Medulla oblongata (tissue), 1 donor: ENCODE data around the gene SULF2.

Experiments
- DNase-seq: peaks from one replicate; pipeline ENCODE4 v3.0.0-alpha.2; 2015; ENCODE audit errors: extremely low spot score

SULF2 gene

DNA sequence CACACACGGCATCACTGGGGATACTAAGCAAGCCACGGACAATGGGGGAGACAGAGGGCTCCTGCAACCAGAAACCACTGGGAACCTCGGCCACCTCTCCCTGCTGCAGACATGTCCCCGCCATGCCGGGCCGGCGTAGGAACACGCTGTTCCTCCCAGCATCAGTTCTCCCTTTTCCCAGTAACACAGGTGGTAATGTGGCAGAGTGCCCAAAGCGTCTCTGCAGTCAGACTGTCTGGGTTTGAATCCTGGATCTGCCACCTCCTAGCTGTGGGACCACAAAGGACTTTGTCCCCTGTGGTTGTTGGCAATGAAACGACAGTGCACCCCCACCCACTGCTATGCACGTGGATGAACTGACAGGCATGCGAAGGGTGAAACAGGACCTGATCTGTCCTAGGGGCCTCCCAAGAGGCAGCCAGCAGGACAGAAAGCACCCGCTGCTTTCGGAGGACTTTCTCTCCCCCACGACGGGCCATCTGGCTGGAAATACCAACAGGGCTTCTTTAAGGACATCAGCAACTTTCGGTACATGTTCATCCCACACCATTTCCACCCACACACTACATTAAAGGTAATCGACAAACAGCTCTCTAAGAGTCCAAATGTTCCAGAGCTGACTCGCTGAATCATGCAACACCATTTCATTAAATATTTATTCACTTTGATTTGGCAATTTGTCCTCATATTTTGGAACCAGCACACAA is 74.1 kb downstream of the SULF2 start:
- DNase-seq: no peak

DNA sequence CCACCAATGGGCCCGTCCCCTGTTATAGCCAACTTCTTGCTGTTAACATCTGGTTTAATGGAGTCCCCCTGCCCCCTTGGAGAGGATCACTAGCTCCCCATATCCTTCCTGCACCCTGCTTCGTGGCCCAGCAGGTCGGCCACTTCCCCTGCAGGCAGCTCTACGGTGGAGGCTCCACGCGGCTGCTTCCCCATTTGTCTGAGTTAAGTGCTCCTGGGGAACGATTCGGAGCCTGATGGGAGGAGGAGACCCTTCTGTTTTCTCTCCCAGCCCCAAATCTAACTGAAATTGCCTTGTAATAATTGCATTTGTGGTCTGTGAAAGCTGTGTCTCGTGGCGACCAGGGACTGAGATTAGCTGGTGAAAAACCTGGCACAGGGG is 74.6 kb downstream of the SULF2 start:
- DNase-seq: no peak

DNA sequence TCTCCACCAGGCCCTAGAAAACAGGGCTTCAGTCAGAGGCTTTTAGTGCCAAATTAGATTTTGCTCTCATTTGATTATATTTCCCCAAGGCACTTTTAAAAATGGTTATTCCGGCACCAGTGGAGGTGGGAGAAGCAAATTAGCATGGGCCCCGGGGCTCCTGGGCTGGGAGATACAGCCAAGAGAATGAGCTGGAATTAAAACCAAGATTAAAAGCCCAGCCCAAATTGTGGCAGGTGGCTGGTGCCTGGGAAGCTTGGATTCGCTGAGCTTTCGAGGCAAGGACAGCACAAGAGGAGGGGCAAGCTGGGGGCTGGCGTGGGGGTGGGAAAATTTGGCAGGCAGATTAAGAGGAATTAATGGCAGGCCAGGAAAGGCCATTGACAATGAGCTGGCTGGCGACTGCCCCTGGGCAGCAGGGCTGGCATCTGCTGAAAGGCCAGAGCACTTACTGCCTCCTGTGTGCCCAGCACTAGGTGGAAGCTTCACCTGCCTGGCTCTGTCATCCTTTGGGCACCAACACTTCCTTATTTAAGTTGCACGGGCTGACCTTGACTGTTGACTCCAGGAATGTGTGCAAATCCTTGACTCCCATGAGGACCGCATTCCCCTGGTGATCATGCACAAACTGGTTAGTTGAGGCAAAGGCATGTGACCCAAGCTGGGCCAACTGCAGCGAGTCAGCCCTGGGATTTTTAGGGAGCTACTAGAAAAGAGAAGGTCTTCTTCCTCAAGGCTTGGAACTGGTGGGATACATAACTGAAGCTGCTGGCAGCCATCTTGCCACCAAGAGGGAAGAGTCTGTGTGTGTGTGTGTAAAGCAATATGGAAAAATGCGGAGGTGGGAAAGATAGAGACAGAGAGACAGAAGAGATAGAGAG is 76.1 kb downstream of the SULF2 start:
- DNase-seq: no peak

DNA sequence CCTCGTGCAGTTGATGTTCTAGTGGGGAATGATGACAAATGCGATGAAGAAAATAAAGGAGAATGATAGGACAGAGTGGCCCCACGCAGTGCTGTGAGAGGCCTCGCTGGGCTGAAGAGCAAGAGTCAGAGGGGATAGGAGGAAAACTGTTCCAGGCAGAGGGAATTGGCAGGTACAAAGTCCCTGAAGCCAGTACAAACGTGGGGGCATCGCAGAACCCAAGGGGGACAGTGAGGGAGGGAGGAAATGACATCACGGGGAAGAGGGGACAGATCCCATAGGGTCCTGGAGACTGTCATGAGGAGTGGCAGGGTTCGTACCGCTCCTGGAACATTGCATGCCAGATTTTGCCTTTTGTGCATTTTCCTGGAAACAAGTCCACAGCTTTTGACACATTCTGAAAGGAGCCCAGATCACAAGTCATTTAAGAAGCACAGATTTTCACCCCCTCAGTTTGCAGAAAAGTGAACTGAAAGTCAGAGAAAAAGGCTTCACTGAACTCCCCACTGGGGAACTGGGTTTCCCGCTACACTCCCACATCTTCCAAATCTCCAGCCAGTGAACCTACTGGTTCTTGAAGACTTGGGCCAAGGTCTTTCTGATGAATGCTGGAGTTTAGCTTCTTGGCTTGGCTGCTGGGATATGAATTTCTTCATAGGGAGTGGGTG is 77.0 kb downstream of the SULF2 start:
- DNase-seq: peak; percentile 51

DNA sequence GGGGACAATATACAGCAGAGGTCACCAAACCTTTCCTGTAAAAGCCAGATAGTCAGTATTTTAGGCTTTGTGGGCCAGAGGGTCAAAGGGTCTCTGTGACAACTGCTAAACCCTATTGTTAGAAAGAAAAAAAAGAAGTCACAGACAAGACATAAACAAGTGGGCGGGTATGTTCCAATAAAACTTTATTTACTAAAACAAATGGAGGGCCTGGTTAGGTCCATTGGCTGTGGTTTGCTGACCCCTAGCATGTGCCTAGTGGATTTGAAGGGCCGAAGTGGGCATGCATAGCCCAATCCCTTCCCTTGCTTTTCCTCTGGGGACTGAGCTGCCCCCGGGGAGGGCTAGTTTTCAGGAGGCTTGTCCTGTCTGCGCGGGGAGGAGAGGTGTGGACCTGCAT is 78.9 kb downstream of the SULF2 start:
- DNase-seq: no peak

DNA sequence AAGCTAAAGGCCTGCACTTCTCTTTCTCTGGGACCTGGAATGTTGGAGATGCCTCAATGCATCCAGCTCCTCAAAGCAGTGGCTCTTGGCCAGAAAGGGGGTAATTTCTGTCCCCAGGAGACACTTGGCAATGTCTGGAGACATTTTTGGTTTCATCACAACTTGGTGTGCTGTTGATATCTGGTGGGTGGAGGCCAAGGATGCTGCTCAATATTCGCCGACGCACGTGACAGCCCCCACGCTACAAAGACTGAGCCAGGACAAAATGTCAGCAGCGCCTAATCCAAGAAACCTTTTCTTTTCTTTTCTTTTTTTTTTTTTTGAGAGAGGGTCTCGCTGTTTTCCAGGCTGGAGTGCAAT is 79.8 kb downstream of the SULF2 start:
- DNase-seq: no peak

DNA sequence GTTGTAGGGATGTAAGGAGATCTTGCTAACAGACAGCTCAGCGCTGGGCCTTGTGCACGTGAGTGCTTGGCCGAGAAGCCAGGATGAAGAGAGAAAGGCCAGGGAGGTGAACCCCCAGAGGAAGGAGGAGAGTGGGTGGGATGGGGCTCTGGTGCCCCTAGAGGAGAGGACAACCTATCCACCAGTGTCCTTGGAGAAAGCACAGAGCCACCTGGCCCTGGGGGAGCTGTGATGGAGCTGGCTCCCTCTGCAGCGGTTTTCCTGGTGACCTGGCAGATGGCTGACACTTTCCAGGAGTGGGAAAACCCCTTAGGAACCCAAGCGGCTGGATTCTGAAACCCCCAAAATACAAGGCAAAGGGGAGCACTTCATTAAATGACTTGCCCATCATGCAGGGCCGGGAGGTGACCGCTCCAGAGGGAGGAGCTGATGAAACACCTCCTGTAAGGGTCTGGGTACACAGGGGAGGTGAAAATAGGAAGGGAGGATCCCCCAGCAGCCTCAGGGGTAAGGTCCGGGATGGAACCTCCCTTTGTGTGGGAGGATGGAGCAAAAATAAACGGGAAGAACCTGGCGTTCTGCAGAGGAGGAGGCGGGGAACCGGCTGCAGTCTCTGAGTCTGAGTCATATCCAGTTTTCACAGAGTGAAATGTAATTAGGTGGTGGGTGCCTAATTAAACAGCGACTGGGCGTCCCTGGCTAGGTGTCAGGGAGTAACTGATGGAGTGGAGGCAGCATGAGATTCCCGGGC is 80.4 kb downstream of the SULF2 start:
- no peak for DNase-seq

DNA sequence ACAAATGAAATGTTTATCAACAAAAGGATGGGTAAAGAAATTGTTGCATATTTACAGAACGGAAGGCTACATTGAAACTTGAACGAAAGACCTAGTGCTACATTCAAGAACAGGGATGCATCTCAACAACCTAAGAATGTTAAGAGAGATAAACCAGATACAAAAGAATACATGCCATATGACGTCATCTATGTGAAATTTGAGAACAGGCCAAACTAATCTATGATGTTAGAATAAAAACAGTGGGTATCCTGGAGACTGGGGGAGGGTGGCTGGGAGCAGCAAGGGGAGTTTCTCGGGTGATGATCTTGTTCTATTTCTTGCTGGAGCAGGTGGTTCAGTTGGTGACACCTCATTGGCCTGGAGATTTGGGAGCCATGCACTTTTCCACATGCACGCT is 81.5 kb downstream of the SULF2 start:
- no peak for DNase-seq

DNA sequence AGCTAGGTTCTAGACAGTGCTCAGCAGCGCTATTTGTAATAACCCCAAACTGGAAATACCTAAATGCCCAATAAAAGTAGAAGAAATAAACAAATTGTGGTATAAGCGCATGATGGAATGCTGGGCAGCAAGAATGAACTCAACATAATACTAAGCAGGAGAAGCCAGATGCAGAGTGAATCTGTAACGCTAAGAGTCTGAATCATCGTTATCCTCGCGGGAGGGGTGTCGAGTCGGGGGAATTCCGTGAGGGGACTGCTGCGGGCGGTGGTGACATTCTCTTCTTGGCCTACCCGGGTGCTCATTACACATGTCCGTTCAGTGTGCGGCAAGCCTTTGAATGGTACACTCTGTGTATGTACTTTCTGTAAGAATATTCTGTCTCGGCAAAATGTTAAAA is 83.7 kb downstream of the SULF2 start:
- no peak for DNase-seq

DNA sequence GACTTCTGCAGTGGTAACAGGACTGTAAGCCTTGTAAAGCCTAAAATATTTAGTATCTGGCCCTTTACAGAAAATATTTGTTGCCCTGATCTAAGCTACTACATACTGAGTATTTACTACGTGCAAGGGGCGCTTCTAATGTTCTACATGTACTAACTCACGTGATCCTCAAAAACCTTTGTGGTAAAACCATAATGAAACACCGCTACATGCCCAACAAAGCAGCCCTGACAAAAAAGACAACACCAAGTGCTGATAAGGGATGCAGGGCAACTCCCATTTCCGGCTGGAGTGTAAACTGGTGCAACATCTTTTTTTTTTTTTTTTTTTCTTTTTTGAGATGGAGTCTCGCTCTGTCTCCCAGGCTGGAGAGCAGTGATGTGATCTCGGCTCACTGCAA is 85.0 kb downstream of the SULF2 start:
- DNase-seq: no peak

DNA sequence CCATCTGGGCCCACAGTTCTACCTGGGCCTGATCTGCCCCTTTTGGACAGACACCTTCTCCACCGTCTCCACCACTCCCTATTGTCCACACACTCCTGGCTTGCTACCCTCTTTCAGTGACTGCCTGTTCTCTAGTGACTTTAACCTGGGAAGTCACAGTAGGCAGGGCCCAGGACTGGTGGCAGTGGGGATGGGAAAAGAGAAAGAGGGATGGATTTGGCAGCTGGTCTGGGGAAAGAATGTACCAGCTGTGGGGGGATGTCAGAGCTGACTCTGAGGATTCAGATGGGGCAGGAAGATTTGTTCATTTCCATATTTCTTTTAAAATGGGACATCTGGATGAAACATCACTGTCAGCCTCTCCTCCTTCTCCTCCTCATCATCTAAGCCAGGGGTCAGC is 85.5 kb downstream of the SULF2 start:
- no peak for DNase-seq

DNA sequence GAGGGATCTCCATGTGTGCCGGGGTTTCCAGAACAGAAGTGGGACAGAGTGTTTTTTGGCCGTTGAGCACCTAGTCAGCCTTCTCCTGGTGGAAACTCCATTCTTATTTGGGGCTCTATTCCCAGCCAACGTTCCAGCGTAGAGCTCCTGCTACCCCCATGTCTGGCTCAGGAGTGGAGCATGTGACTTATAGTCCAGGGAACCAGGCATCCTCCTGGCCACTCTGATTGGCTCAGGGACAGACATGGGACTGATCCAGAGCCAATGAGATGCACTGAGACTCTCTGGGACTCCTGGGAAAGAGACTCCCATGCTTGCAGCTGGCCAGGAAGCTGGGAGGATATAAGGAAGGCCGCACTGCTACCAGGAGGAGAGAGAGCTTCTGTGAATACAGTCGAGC is 87.1 kb downstream of the SULF2 start:
- DNase-seq: no peak

DNA sequence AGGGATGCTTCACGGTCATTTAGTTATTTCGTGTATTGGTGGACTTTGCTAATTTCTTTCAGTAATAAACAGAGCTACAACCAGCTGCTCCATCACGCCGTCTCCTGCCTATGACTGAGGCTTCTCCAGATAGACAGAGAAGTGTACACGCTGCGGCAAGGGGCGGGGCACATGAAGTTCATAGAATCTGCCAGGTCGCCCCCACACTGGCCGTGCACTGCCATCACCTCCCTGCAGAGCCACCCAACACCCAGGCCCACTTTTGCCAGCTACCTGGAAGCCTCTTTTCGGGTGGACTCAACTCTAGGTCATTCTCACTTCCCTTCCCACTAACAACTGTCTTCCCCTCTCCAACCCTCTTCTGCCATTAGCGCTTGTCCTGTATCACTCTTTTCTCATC is 88.4 kb downstream of the SULF2 start:
- DNase-seq: no peak

DNA sequence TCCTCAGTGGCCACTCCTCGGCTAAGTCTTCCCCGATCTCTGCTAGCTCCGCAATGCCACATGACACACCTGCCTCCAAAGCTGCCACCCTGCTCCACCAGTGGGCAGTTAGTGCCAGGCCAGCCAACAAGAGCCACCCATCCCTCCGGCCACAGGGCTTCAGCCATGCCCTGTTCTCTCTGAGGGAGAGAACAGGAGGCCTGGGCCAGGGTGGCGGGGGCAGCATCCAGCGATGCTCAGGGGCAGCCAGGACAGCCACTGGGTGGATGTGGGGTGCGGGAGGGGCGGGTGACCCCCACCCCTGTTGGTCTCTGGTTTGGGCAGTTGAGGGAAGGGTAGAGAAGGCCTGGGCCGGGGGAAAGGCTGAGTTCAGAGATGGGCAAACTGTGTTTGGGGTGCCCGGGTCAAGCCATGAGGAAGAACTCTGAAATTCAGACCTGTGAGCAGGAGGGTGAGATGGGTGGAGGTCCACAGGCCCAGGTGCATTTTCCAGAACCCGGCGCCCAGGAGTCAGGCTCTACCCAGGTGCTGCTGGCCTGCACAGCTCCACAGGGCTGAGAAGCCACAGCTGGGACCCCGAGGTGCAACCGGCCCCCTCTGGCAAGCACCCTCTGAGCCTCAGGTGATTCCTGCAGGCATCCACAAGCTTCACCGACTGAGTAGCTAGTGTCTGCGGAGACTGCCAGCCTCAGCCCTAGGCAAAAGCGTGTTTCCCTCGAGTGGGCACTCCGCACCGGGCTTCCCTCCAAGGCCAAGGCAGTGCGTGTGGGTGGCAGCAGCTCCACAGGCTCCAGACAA is 91.1 kb downstream of the SULF2 start:
- no peak for DNase-seq

DNA sequence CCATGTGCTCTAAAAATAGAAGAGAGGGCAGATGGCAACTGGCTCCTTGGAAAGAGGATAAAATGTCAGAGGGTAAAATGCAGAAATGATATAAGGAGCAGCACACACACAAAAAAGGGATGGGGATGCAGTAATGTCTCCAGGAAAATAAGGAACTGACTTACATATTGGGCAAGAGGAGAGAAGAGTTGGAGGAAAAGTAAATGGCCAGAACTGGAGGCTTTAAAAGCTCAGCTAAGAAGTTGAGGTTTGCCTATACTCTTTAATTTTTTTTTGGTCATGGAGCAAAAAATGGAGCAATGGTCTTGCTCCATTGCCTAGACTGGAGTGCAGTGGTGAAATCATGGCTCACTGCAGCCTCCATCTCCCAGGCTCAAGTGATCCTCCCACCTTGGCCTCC is 93.7 kb downstream of the SULF2 start:
- no peak for DNase-seq

DNA sequence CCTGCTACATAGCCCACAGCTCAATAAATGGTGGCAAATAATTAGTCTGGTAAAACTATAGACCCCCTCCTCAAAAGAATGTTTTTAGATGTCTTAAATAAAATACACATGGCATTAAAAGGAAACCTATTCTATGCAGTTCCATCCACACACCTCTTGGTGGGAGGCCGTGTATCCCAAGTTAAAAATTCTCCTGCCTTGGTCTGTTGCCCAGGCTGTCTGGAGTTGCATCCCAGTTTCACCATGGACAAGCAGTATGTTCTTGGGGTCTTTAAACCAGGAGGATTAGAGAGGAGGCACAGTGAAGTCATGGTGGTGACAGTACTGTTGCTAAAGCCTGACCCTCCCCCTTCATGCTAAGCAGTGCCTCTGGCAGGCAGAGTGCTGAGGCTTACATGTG is 95.5 kb downstream of the SULF2 start:
- DNase-seq: no peak

DNA sequence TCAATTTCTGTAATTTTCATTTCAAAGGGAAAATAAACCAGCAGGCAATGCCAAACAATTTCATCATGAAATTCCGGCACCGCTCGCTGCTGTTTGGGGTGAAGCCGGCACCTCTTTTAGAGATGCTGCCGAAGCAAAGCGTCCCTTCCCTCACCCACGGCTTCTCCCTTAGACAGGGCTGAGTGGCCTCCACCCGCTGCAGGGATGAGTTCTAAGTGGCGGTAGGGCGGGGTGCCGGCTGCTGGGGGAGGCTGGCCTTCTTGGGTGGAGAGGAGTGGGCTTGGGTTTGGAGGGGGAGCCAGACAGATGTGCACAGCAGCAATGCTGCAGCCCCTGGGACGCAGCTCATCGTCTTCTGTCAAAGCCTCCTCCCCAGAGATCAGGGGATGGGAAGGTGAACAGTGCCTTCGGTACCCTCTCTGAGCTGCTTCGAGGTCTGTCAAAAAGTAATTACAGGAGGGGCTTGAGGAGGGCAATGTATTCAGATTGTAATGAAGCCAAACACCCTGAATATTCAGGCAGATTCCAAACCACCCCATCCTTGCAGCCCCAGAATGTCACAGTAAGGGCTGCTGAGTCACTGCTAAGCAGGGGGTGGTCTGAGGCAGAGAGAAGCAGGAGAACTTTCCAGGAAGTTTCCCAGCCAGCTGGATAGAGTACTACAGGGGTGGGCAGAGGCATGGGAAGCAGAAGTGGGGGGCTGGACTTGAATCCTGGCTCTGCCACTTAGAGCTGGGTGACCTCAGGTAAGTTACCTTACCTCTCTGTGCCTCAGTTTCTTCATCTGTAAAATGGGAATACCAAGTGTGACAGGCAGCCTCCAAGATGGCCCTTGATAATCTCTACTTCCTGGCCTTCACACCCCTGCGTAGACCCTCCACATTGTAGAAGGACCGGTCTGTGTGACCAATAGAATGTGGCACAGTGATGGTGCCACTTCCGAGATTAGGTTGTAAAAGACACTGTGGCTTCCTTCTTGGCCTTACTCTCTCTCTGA is 96.6 kb downstream of the SULF2 start:
- DNase-seq: no peak

DNA sequence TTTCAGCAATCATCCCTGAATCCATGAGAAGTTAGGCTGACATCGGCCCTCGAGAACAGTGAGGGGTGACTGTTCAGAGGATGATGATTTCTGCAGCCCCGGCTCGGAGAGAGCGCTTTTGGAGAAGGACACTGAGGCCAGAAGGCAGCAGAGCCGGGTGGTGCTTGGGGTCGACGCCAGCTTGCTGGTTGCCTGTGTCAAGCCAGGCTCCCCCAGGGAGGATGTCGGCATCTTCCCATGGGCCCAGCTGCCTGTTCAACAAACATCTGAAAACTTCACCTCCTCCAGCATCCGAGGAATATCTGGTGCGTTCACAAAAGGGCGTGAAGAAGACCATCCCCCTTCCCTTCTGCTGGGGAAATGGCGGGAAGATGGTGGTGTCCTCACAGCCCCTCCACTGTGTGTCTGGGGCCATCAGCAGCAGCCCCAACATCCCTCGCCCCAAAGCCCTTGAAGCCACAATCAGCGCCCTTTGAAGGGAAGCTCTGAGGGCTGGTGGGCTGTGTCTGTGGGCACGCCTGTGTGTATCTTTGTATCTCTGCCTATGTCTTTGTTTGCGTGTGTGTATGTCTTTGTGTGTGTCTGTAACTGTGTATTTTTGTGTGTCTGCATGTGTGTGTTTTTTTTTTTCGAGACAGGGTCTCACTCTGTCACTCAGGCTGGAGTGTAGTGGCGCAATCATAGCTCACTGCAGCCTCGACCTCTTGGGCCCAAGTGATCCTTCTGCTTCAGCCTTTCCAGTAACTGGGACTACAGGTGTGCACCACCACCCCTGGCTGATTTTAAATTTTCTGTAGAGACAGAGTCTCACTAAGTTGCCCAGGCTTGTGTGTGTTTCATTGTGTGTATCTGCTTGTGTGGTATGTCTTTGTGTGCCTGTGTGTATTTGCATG is 97.9 kb downstream of the SULF2 start:
- DNase-seq: no peak

DNA sequence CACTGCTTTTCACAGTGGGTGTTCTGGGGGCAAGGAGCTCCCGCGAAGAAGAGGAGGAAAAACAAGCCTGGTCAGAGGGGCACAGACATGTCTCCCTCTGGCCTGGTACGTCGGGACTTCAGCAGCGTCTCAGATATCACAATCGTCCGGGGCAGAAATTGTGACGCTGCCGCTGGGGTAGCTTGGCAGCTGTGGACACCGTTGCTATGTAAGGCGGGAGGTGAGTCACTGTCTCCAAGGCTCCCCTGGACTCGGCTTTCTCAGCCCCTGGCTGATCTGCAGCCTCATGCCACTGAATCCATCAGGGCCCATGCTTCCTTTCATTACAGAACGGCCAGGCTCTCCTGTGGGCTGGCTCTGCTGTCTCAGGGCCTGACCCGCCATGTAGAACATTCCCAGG is 98.7 kb downstream of the SULF2 start:
- peak; percentile 34 for DNase-seq
